GM19395 (cell line): Measurements from ENCODE around the gene DDX27.
"Not testable (repeated sequence)": the region's sequence is repeated elsewhere in the genome, so short reads cannot be mapped to it uniquely, and the experiment has no call there.

ENCODE experiments used
- ATAC-seq: cut with Tn5 transposase; IDR thresholded peaks from one replicate; pipeline ENCODE4 v1.9.1; 2021; ENCODE audit warnings: mild to moderate bottlenecking, moderate library complexity; ENCODE audit not compliant: unreplicated experiment

Gene DDX27

GRCh38 chr20:49219091-49219923 is at the start of gene DDX27:
Gene DDX27 (plus strand): TSS chr20:49219416. CDS start chr20:49219449, 33 bp downstream.
- ATAC-seq = peak; percentile 89

GRCh38 chr20:49169547-49169946 is 49.7 kb upstream of the DDX27 start:
- ATAC-seq = no peak

GRCh38 chr20:49170714-49171113 is 48.5 kb upstream of the DDX27 start:
- no peak for ATAC-seq

GRCh38 chr20:49171909-49172308 is 47.3 kb upstream of the DDX27 start:
- ATAC-seq = no peak

- no peak for ATAC-seq
These were observed 46.8 kb upstream of the DDX27 start for GRCh38 chr20:49172413-49172812.

GRCh38 chr20:49174183-49174582 is 45.0 kb upstream of the DDX27 start:
- ATAC-seq = no peak

- peak; percentile 58 for ATAC-seq
These were observed 39.6 kb upstream of the DDX27 start for GRCh38 chr20:49179368-49180277.

- no peak for ATAC-seq
These were observed 37.8 kb upstream of the DDX27 start for GRCh38 chr20:49181265-49181877.

- no peak for ATAC-seq
These were observed 35.8 kb upstream of the DDX27 start for GRCh38 chr20:49183444-49183843.

GRCh38 chr20:49184084-49184501 is 35.1 kb upstream of the DDX27 start:
- not testable (repeated sequence) for ATAC-seq

- no peak for ATAC-seq
These were observed 34.5 kb upstream of the DDX27 start for GRCh38 chr20:49184691-49185070.

GRCh38 chr20:49185071-49185761 is 34.0 kb upstream of the DDX27 start:
- no peak for ATAC-seq

GRCh38 chr20:49186535-49187329 is 32.5 kb upstream of the DDX27 start:
- no peak for ATAC-seq

- peak; percentile 4 for ATAC-seq
These were observed 31.8 kb upstream of the DDX27 start for GRCh38 chr20:49187330-49187850.

- peak; percentile 88 for ATAC-seq
These were observed 31.2 kb upstream of the DDX27 start, which contains the start of gene STAU1 for GRCh38 chr20:49187851-49188641. Gene STAU1 (minus strand): TSS chr20:49188334. CDS start chr20:49166201, 22,133 bp downstream.

GRCh38 chr20:49192944-49193518 is 26.2 kb upstream of the DDX27 start:
- not testable (repeated sequence) for ATAC-seq

GRCh38 chr20:49199729-49200293 is 19.4 kb upstream of the DDX27 start:
- ATAC-seq = no peak

GRCh38 chr20:49203011-49203410 is 16.2 kb upstream of the DDX27 start:
- ATAC-seq = no peak
